Endodermal cell (in vitro differentiated cells): Measurements from ENCODE around the gene UNC13B. TPM values are rescaled to one million over a fixed set of nuclear protein-coding genes. Genes with fewer than 3 reads are reported as not detected.
A peak's percentile ranks its signal among the peaks of the same experiment; 100 is the strongest.
"Not testable (repeated sequence)": the region's sequence is repeated elsewhere in the genome, so short reads cannot be mapped to it uniquely, and the experiment has no call there.

Experiments
- DNase-seq: peaks from one replicate; pipeline ENCODE4 v3.0.0-alpha.2; 2017
- H3K27ac ChIP-seq: 2 replicates; pipeline ENCODE4 v1.5.1; 2013; ENCODE audit warnings: mild to moderate bottlenecking, low read depth, low read length, moderate library complexity
- H3K27me3 ChIP-seq: 2 replicates; pipeline ENCODE4 v1.6.1; 2013; ENCODE audit warnings: mild to moderate bottlenecking, low read length, moderate library complexity; ENCODE audit not compliant: insufficient read depth, control insufficient read depth, poor library complexity, severe bottlenecking
- H3K36me3 ChIP-seq: 2 replicates; pipeline ENCODE4 v1.7.0; 2013; ENCODE audit warnings: mild to moderate bottlenecking, low read length, moderate library complexity; ENCODE audit not compliant: control insufficient read depth, insufficient read depth
- H3K4me1 ChIP-seq: one replicate; pipeline ENCODE4 v1.7.0; 2013; ENCODE audit warnings: low read length; ENCODE audit not compliant: control insufficient read depth, insufficient read depth
- H3K4me3 ChIP-seq: 2 replicates; pipeline ENCODE4 v1.5.1; 2013; ENCODE audit warnings: mild to moderate bottlenecking, low read length, moderate library complexity
- H3K9ac ChIP-seq: 2 replicates; pipeline ENCODE4 v1.6.1; 2013; ENCODE audit warnings: mild to moderate bottlenecking, low read length, moderate library complexity; ENCODE audit not compliant: poor library complexity, severe bottlenecking; ENCODE audit errors: extremely low read depth
- H3K9me3 ChIP-seq: 2 replicates; pipeline ENCODE4 v1.6.1; 2013; ENCODE audit warnings: mild to moderate bottlenecking, low read length, moderate library complexity; ENCODE audit not compliant: control insufficient read depth
- H3K27ac Mint-ChIP-seq: 2 replicates; pipeline ENCODE4 v1.8.0; 2020; ENCODE audit warnings: mixed read lengths
- H3K27me3 Mint-ChIP-seq: 2 replicates; pipeline ENCODE4 v1.8.0; 2021; ENCODE audit warnings: mild to moderate bottlenecking, mixed read lengths; ENCODE audit not compliant: insufficient read depth
- H3K36me3 Mint-ChIP-seq: 2 replicates; pipeline ENCODE4 v1.8.0; 2020; ENCODE audit warnings: low read depth, mixed read lengths
- H3K4me1 Mint-ChIP-seq: 2 replicates; pipeline ENCODE4 v1.8.0; 2020; ENCODE audit warnings: mixed read lengths
- H3K4me3 Mint-ChIP-seq: 2 replicates; pipeline ENCODE4 v1.8.0; 2020; ENCODE audit warnings: mild to moderate bottlenecking, moderate library complexity, mixed read lengths
- H3K9me3 Mint-ChIP-seq: 2 replicates; pipeline ENCODE4 v1.8.0; 2020; ENCODE audit warnings: mild to moderate bottlenecking, mixed read lengths
- CTCF ChIP-seq: fragments of 200-600 bp; sonication (generic); conservative IDR thresholded peaks from 2 replicates; pipeline ENCODE4 v1.5.0; 2021; ENCODE audit warnings: antibody characterized with exemption, mild to moderate bottlenecking
- WGBS, 2 experiments: methylation state at CpG; one replicate each; pipeline versions ENCODE4 v1.1.5 to v1.1.7; 2013; ENCODE audit warnings: missing lambda C conversion rate in 2 of 2, mixed read lengths in 1 of 2; ENCODE audit not compliant: insufficient coverage in 1 of 2, insufficient read length in 1 of 2; 5-methylcytosine and 5-hydroxymethylcytosine counted together
- total RNA-seq, 2 donors: library from RNA; stranded (reverse); fragmentation: NEBNext Ultra II Directional in 1 of 2; extraction: Animal tissue kit (Norgen Biotek cat#: 25700) in 1 of 2; gene quantifications; 2 replicates in 1 of 2; 3 replicates in 1 of 2; pipeline ENCODE4 v1.2.1, GENCODE V29; 2021

Gene UNC13B
- total RNA-seq, 2 donors from 2014 or later: 53.9 to 57.2 TPM

- Histone ChIP-seq H3K9me3 (no peaks in the 10 kb centered on the region), H3K4me3 (no peak overlapping the region), H3K27ac (no peak overlapping the region), H3K27me3 (no peaks in the 10 kb centered on the region), H3K9ac (no peak overlapping the region), H3K36me3 (peaks cover 33% of the 10 kb centered on the region), H3K4me1 (no peaks in the 10 kb centered on the region)
- Mint-ChIP-seq H3K27me3 (no peaks in the 10 kb centered on the region), H3K27ac (peak overlapping the region; percentile 81), H3K9me3 (no peaks in the 10 kb centered on the region), H3K4me1 (peaks cover 20% of the 10 kb centered on the region), H3K4me3 (peak overlapping the region; percentile 50), H3K36me3 (peaks cover 29% of the 10 kb centered on the region)
- whole genome bisulfite sequencing, 2 experiments: 74 to 85% methylated on average over 9 to 28 of the region's 28 CpGs
- TF ChIP-seq CTCF: peak; percentile 45
- peak; percentile 99 for DNase-seq
Observed at GRCh38 chr9:35406183-35406959, 244.6 kb downstream of the UNC13B start.

- peaks cover 25% of the 10 kb centered on the region for H3K36me3 Mint-ChIP-seq
- no peak overlapping the region for H3K4me3 Mint-ChIP-seq
- H3K9ac ChIP-seq: no peak overlapping the region
- no peak overlapping the region for H3K27ac Mint-ChIP-seq
- peaks cover 20% of the 10 kb centered on the region for H3K4me1 Mint-ChIP-seq
- peaks cover 7% of the 10 kb centered on the region for H3K9me3 Mint-ChIP-seq
- no peak for DNase-seq
- no peaks in the 10 kb centered on the region for H3K27me3 Mint-ChIP-seq
- no peaks in the 10 kb centered on the region for H3K4me1 ChIP-seq
- H3K27me3 ChIP-seq: no peaks in the 10 kb centered on the region
- no peak for TF ChIP-seq CTCF
- no peak overlapping the region for H3K4me3 ChIP-seq
- H3K27ac ChIP-seq: no peak overlapping the region
- H3K36me3 ChIP-seq: peaks cover 21% of the 10 kb centered on the region
- 94 to 100% methylated on average over 1 to 3 of the region's 3 CpGs for WGBS, 2 experiments
- H3K9me3 ChIP-seq: peaks cover 9% of the 10 kb centered on the region
Observed at GRCh38 chr9:35407846-35408245, 246.0 kb downstream of the UNC13B start.

- Mint-ChIP-seq H3K36me3 (peaks cover 14% of the 10 kb centered on the region), H3K4me1 (peaks cover 21% of the 10 kb centered on the region)
- DNase-seq, H3K27me3 ChIP-seq, H3K27ac Mint-ChIP-seq, H3K27me3 Mint-ChIP-seq, H3K4me3 Mint-ChIP-seq, H3K27ac ChIP-seq, H3K4me1 ChIP-seq, H3K9ac ChIP-seq, H3K9me3 Mint-ChIP-seq, H3K4me3 ChIP-seq: not testable (repeated sequence)
- H3K36me3 ChIP-seq: peaks cover 10% of the 10 kb centered on the region
- peaks cover 13% of the 10 kb centered on the region for H3K9me3 ChIP-seq
- 94% methylated on average over 5 of the region's 5 CpGs; no CpG with 5 or more reads in 1 of the 2 experiments for WGBS, 2 experiments
Observed at GRCh38 chr9:35409434-35409833, 247.6 kb downstream of the UNC13B start.
